22Rv1 (cell line): ENCODE data around the gene SYNE2.

ENCODE experiments used
- CTCF ChIP-seq: fragments of 450-650 bp; IDR thresholded peaks from 2 replicates; pipeline ENCODE4 v1.5.1; 2017; ENCODE audit warnings: mild to moderate bottlenecking
- ZFX ChIP-seq: fragments of 450-650 bp; IDR thresholded peaks from 2 replicates; pipeline ENCODE4 v1.6.1; 2017; ENCODE audit warnings: antibody characterized with exemption, borderline replicate concordance

GRCh38 chr14:63904724-63905123, 51.9 kb downstream of the SYNE2 start:
- TF ChIP-seq CTCF (no peak), ZFX (no peak)
